ENCODE measurements around the gene CYSRT1. TPM values are rescaled to one million over a fixed set of nuclear protein-coding genes. Genes with fewer than 3 reads are reported as not detected.

Gene CYSRT1
- total RNA-seq, 1 donor from 2014 or later = 0.50 TPM

DNA sequence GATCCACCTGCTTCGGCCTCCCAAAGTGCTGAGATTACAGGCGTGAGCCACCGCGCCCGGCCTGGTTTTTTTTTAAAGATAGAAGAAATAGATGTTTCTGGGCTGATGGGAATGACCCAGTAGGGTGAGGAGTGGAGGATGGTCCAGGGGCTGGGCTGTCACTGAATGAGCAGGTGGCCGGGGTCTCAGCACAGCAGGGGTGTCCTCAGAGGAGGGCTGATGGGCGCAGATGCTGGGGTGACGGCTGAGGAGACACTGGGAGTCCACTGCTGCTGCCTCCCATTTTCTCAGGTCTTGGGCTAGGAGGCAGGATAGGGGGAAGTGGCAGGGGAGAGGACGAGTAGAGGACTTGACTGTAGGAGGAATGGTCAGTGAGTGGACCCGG is 50.2 kb downstream of the CYSRT1 start:
- Mint-ChIP-seq H3K36me3 (ENCODE audit: low read depth) (peaks cover 13% of the 10 kb centered on the region), H3K27me3 (ENCODE audit: low read depth) (no peaks in the 10 kb centered on the region), H3K4me3 (ENCODE audit: low read depth) (no peak overlapping the region), H3K27ac (peak overlapping the region; percentile 29), H3K4me1 (ENCODE audit: low read depth) (peaks cover 9% of the 10 kb centered on the region), H3K9me3 (no peaks in the 10 kb centered on the region)
- no peak for DNase-seq (ENCODE audit: low spot score)
- intact Hi-C loops (cut with micrococcal nuclease) = no loop called here

Other genes starting within 250 kb of the CYSRT1 start
- not detected in 2 replicates for gene PTGDS, start 247.7 kb upstream of the CYSRT1 start, total RNA-seq
- not detected in 2 replicates for gene LCNL1, start 242.2 kb upstream of the CYSRT1 start, total RNA-seq
- gene PAXX, start 232.8 kb upstream of the CYSRT1 start, total RNA-seq = 60.5 and 72.6 TPM in 2 replicates
- not detected in 2 replicates for gene CLIC3, start 228.6 kb upstream of the CYSRT1 start, total RNA-seq
- 27.4 and 31.4 TPM in 2 replicates for gene ABCA2, start 196.9 kb upstream of the CYSRT1 start, total RNA-seq
- 0.21 TPM in 1 of 2 replicates, not detected in the other for gene FUT7, start 193.1 kb upstream of the CYSRT1 start, total RNA-seq
- 32.7 and 36.0 TPM in 2 replicates for gene NPDC1, start 179.0 kb upstream of the CYSRT1 start, total RNA-seq
- gene ENTPD2, start 171.1 kb upstream of the CYSRT1 start, total RNA-seq = not detected in 2 replicates
- 26.5 and 27.1 TPM in 2 replicates for gene SAPCD2, start 154.6 kb upstream of the CYSRT1 start, total RNA-seq
- gene UAP1L1, start 147.7 kb upstream of the CYSRT1 start, total RNA-seq = 20.0 and 22.3 TPM in 2 replicates
- 47.5 and 52.2 TPM in 2 replicates for gene MAN1B1, start 138.2 kb upstream of the CYSRT1 start, total RNA-seq
- 318 and 321 TPM in 2 replicates for gene DPP7, start 110.4 kb upstream of the CYSRT1 start, total RNA-seq
- 0.07 TPM in 1 of 2 replicates, not detected in the other for gene GRIN1, start 86.0 kb upstream of the CYSRT1 start, total RNA-seq
- 0.21 and 0.34 TPM in 2 replicates for gene LRRC26, start 55.1 kb upstream of the CYSRT1 start, total RNA-seq
- gene TMEM210, start 53.1 kb upstream of the CYSRT1 start, total RNA-seq = not detected in 2 replicates
- gene ANAPC2, start 36.6 kb upstream of the CYSRT1 start, total RNA-seq = 52.3 and 58.5 TPM in 2 replicates
- gene SSNA1, start 36.5 kb upstream of the CYSRT1 start, total RNA-seq = 91.6 and 91.8 TPM in 2 replicates
- 16.4 and 18.2 TPM in 2 replicates for gene TPRN, start 24.4 kb upstream of the CYSRT1 start, total RNA-seq
- gene TMEM203, start 19.5 kb upstream of the CYSRT1 start, total RNA-seq = 34.9 and 35.0 TPM in 2 replicates
- gene NDOR1, start 19.5 kb upstream of the CYSRT1 start, total RNA-seq = 38.2 and 40.2 TPM in 2 replicates
- gene RNF208, start 2.9 kb upstream of the CYSRT1 start, total RNA-seq = 9.5 and 10.1 TPM in 2 replicates
- gene RNF224, start 2.3 kb downstream of the CYSRT1 start, total RNA-seq = not detected in 2 replicates
- gene SLC34A3, start 5.7 kb downstream of the CYSRT1 start, total RNA-seq = not detected in 2 replicates
- 357 and 361 TPM in 2 replicates for gene TUBB4B, start 16.1 kb downstream of the CYSRT1 start, total RNA-seq
- gene STPG3, start 26.1 kb downstream of the CYSRT1 start, total RNA-seq = 0.48 TPM in 2 replicates
- 71.4 and 72.6 TPM in 2 replicates for gene NELFB, start 30.2 kb downstream of the CYSRT1 start, total RNA-seq
- 17.2 and 17.5 TPM in 2 replicates for gene TOR4A, start 52.6 kb downstream of the CYSRT1 start, total RNA-seq
- 9.3 and 11.2 TPM in 2 replicates for gene NRARP, start 77.1 kb downstream of the CYSRT1 start, total RNA-seq
- 6.8 and 8.0 TPM in 2 replicates for gene EXD3, start 198.0 kb downstream of the CYSRT1 start, total RNA-seq
- 0.39 and 0.46 TPM in 2 replicates for gene NOXA1, start 198.2 kb downstream of the CYSRT1 start, total RNA-seq
- not detected in 2 replicates for gene ENTPD8, start 216.2 kb downstream of the CYSRT1 start, total RNA-seq
- gene NSMF, start 234.2 kb downstream of the CYSRT1 start, total RNA-seq = 56.1 and 57.6 TPM in 2 replicates